IPS-18c (cell line): ENCODE results near the gene GRIK4.

ENCODE experiments used
- H3K4me3 ChIP-seq: 2 replicates; pipeline ENCODE4 v1.7.0; 2013; ENCODE audit warnings: low read depth, mild to moderate bottlenecking, low read length, moderate library complexity; ENCODE audit not compliant: insufficient read depth
- H3K9me3 ChIP-seq: one replicate; pipeline ENCODE4 v1.6.1; 2013; ENCODE audit warnings: mild to moderate bottlenecking, low read length, moderate library complexity; ENCODE audit not compliant: control insufficient read depth, insufficient read depth

The GRIK4 gene

GRCh38 chr11:120854988-120855387 is 343.4 kb downstream of the GRIK4 start:
- Histone ChIP-seq H3K9me3 (no peaks in the 10 kb centered on the region), H3K4me3 (no peak overlapping the region)

GRCh38 chr11:120857508-120857907 is 346.0 kb downstream of the GRIK4 start:
- Histone ChIP-seq H3K4me3 (no peak overlapping the region), H3K9me3 (no peaks in the 10 kb centered on the region)

DNA sequence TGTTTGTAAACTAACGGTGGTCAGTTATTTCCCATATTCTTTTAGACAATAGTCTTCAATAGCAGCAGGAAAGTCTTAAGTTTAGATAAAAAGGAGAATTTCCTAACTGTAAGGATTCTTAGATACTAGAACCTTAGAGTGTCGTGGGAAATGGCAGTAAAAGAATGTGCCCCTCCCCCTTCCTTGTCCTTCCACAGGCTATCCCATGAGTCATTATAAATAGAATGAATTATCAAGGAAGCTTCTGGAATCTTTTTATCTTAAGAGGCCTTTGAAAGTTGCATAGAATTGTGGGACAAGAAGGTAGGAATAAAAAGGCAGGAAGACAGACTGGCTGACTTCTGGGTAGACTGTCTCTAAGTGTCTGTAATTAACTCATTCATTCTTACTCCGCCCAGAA is 347.2 kb downstream of the GRIK4 start:
- no peak overlapping the region for H3K4me3 ChIP-seq
- no peaks in the 10 kb centered on the region for H3K9me3 ChIP-seq

DNA sequence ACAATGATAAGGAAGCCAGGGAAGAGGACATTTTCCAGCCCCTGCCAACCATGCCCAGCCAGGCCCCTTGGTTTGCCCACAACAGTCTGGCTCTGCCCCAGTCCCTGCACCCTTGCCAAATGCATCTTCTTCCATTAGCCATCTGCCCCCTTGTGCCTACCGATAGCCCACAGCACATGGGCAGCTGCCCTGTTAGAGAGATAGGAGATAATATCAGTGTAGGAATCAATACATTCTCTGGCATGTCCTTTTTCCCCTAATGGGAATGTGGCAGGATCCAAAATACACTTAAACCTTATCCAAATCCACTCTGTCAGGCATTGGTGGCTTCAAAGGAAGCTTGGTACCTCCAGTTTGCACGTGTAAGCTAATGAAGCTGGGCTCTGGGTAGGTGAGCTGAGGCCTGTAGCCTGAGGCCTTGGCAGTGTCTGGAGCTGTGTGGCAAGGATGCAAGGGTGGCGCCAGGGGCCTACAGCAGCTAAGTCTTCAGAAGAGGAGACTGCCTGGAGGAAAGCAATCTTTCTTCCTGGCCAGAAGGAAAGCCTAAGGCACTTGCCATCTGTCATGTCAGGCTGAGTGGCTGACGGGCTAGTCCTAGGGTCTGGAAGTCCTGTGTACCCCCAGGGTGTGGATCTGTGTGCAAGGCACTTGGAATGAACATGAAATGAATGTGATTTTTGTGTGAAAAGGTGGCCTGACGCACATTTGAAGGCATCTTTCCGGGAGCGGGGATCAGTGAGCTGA is 348.2 kb downstream of the GRIK4 start:
- no peak overlapping the region for H3K4me3 ChIP-seq
- H3K9me3 ChIP-seq = no peaks in the 10 kb centered on the region

- Histone ChIP-seq H3K4me3 (no peak overlapping the region), H3K9me3 (no peaks in the 10 kb centered on the region)
Measured at GRCh38 chr11:120863359-120863758, 351.8 kb downstream of the GRIK4 start.

GRCh38 chr11:120867024-120867423 is 355.5 kb downstream of the GRIK4 start:
- Histone ChIP-seq H3K9me3 (no peaks in the 10 kb centered on the region), H3K4me3 (no peak overlapping the region)

- H3K4me3 ChIP-seq = no peak overlapping the region
Measured at GRCh38 chr11:120867531-120867930, 356.0 kb downstream of the GRIK4 start.

DNA sequence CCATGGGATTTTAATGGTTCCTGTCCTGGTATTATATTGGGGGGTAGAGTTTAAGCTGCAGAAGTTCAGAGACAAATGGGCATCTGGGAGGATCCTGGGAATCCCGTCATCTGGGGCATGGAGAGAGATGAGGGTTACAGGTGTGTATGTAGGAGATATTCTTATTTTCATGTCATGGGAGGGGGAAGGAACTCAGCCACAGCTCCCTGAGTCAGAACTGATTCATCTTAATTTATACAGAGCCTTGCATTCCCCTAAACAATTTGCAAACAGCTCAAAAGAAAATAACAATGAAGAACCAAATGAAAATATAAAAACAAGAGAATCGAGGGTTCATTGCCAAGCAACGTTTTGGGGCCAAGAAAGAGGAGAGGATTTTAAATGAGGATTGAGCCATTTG is 356.4 kb downstream of the GRIK4 start:
- Histone ChIP-seq H3K9me3 (no peaks in the 10 kb centered on the region), H3K4me3 (no peak overlapping the region)

More at GRCh38 chr11:120867531-120867930, 356.0 kb downstream of the GRIK4 start:
- no peaks in the 10 kb centered on the region for H3K9me3 ChIP-seq

- no peak overlapping the region for H3K4me3 ChIP-seq
- H3K9me3 ChIP-seq = no peaks in the 10 kb centered on the region
Measured at GRCh38 chr11:120869097-120869496, 357.5 kb downstream of the GRIK4 start.

GRCh38 chr11:120869516-120870011 is 358.0 kb downstream of the GRIK4 start:
- Histone ChIP-seq H3K9me3 (no peaks in the 10 kb centered on the region), H3K4me3 (no peak overlapping the region)

DNA sequence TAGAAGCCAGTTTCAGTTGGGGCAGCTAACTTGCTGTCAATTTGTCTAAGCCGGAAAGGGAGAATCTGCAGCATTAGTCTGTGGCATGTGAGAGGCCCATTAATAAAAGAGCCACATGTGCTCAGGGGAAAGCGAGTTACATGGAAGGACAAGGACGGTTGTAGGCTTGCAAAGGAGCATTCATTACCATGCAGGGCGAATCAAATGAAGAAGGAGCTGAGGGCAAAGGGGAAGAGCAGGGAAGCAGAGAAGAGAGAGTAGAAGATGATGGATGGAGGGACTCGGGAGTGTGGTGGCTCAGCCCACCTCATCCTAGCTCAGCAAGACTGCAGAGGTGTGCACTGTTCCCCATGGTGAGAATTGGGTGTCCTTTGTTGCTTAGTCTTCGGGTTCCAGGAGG is 359.6 kb downstream of the GRIK4 start:
- H3K4me3 ChIP-seq = no peak overlapping the region
- H3K9me3 ChIP-seq = no peaks in the 10 kb centered on the region

DNA sequence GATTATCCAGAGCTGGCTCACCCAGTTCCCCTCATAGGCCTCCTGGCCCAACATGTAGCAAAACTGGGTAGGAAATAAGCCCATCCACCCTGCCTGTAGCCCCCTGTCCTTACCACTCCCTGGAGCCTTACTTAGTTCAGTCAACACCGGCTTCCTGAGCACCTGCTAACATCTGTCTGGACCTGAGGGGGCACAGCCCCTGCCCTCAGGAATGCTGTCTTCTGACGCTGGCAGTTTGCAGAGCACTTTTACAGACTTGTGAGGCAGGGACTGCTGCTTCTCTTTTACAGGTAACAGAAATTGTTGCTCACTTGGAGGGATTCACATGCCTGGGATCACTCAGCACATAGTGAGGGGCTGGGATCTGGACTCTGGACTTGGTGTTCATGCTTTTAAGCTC is 360.4 kb downstream of the GRIK4 start:
- no peaks in the 10 kb centered on the region for H3K9me3 ChIP-seq
- H3K4me3 ChIP-seq = no peak overlapping the region

GRCh38 chr11:120873966-120874735 is 362.6 kb downstream of the GRIK4 start:
- no peaks in the 10 kb centered on the region for H3K9me3 ChIP-seq
- no peak overlapping the region for H3K4me3 ChIP-seq

GRCh38 chr11:120875986-120876385 is 364.4 kb downstream of the GRIK4 start:
- Histone ChIP-seq H3K9me3 (no peaks in the 10 kb centered on the region), H3K4me3 (no peak overlapping the region)

DNA sequence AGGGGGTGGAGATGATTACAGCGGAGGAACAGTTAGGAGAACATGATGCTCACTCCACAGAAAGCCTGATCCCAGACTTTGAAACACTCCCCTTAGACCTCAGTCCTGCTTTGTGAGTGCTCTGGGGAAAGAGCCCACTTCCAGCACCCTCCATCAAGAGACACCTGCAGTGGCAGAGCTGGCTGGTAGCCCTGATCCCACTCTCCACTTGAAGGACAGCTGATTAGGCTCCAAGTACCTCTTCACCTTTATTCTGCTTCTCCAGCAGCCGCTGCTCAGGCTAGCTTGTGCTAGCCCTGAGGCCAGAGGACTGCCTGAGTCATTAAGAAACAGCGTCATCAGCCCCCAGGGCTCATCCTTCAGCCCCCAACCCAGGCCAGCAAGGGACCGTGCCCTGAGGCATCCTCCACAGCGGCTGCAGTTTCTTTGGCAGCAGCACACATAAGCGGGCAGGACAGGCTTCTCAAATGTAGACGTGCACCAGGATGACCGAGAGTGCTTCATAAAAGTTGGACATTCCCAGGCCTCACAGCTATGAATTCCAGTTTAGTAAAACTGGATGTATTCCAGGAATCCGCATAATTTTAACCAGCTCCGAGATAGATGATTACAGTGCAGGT is 366.3 kb downstream of the GRIK4 start:
- Histone ChIP-seq H3K9me3 (no peaks in the 10 kb centered on the region), H3K4me3 (no peak overlapping the region)

GRCh38 chr11:120878781-120879180 is 367.2 kb downstream of the GRIK4 start:
- no peaks in the 10 kb centered on the region for H3K9me3 ChIP-seq
- no peak overlapping the region for H3K4me3 ChIP-seq

DNA sequence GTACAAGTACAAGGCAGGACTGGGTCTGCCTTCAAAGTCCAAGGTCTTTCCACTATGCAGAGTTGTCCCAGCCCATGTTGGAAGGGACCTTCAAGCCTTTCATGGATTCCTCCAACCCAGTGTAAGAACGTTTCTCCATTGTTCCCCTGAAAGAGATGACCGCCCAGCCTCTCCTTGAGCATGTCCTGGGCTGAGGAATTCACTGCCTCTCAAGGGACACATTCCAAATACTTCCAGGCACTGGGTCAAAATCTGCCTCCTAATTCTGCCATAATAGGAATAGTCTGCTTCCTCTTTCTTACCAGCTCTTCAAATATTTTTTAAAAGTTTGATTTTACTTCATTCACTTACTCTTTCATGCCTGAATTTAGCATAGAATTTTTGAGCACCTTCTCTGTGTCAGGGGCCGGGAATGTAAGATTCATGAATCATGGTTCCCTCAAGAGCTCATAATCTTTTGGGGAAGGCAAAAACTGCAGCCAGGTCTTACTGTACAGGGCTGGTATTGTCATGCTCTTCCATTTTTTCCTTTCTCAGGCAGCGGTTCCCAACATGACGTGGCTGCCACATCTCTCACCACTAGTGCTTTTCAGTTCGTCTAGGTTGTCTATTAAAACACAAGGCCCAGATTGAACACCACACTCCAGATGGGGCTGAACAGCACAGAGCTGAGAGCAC is 369.1 kb downstream of the GRIK4 start:
- Histone ChIP-seq H3K9me3 (no peaks in the 10 kb centered on the region), H3K4me3 (no peak overlapping the region)
